ELF-1 (cell line): ENCODE results near the gene MORC4.

ENCODE experiments used
- DNase-seq: peaks from one replicate; pipeline ENCODE4 v3.0.0-alpha.2; 2016; ENCODE audit warnings: low read depth, low spot score

Gene MORC4

DNA sequence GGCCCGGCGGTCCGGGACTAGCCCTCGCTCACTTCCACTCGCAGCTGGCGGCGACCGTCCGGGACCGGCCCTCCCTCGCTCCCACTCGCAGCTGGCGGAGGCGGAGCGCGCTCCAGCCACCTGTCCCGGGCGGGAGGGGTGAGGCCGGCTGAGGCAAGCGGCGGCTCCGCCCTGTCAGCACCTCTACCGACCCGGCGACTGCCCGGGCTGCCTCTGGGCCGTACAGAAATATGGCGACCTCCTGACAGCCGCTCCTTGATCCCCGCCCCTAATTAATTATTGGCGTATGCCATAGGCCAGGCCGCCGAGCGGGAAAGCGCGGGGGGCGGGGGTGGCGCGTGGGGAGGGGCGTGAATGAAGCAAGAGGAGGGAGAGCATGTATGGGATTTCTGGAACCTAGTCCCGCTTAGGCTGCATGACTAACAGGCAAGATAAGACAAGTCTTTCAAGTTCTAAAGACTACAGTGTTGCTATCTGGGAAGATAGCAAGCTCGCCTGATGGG is at the start of gene MORC4:
MORC4 (minus strand) TSS at position 200 of the 503 bp plus-strand sequence. CDS start 243 bp downstream, outside the sequence.
- DNase-seq: peak; percentile 94

DNA sequence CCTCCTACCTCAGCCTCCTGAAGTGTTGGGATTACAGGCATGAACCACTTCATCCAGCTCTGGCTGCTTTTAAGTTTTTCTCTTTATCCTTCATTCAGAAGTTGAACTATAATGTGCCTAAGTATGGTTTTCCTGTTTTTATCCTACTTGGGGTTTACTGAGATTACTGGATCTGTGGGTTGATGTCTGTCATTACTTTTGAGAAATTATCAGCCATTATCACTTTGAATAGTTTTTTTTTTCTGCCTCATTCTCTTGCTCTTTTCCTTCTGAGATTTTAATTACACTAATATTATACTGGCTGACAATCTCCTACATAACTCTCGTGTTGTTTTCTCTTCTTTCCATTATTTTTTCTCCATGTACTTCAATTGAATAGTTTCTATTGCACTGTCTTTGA is 47.6 kb upstream of the MORC4 start:
- no peak for DNase-seq

DNA sequence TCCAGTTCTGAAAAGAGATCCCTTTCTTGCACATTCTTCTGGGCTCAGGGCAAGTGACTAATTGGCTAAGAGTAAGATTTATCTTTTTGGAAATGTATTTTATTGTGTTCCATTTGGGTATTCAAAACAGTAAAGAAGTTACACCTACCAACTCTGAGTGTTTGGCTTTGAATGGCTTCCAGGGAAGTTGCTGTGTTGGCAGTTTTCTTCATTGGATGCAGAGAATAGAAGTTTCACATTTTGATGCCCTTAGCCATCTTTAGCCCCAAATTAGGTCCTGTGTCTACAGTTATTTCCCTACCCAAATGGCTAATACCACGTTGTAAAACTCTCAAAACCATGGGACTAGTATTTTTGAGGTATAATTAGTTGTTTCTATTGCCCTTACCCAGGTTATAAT is 29.7 kb upstream of the MORC4 start:
- no peak for DNase-seq

DNA sequence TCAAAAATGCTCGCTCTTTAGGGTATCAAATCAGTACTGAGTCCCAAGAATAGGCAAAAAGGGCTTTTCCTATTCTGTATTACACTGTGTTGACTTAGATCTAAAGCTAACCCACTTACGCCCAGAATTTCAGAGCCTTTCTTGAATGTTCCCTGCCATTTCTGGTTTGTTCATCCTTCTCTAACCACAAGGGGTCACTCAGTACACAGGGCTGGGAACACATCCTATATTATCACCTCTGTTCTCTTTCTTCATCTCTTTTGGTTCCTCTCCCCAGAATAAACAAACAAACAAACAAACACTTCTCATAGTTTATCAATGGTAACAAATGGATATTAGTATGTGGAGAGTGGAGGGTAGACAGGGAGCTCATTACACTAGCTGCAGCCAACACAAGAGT is 25.5 kb upstream of the MORC4 start:
- DNase-seq: peak; percentile 25

DNA sequence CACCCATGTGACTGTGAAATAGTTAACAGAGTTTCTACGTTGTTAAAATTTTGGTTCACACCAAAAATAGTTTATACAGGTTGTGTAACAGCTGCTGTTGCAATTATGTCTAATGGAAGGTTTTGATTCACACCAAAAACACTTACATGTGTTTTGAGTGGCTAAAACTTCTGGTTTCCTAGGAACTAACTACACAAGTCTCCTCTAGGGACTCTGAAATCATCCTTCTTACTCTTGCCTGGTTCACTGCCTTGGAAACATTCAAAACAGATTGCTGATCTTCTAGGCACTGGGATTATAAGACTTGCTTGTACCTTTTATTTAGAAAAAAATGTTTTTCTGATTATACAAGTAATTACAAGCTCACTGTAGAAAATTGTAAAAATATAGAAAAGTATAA is 14.9 kb upstream of the MORC4 start:
- DNase-seq: no peak

DNA sequence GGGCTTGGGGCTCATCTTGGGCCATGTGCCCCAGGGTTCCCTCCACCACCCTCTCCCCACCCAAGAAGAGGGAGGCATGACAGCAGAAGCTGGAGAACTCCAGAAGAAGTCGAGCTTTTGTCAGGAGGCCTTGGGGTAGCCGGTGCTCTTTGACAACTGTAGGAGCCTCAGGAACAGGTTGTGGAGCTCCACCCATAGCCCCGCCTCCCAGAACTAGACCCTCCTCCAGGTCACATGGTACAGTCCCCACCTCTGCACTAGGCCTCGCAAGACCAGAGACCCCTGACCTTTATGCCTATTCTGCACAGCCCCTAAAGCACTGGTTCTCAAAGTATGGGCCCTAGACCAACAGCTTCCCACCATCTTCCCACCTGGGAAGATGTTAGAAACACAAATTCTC is 8.0 kb upstream of the MORC4 start:
- DNase-seq: no peak

DNA sequence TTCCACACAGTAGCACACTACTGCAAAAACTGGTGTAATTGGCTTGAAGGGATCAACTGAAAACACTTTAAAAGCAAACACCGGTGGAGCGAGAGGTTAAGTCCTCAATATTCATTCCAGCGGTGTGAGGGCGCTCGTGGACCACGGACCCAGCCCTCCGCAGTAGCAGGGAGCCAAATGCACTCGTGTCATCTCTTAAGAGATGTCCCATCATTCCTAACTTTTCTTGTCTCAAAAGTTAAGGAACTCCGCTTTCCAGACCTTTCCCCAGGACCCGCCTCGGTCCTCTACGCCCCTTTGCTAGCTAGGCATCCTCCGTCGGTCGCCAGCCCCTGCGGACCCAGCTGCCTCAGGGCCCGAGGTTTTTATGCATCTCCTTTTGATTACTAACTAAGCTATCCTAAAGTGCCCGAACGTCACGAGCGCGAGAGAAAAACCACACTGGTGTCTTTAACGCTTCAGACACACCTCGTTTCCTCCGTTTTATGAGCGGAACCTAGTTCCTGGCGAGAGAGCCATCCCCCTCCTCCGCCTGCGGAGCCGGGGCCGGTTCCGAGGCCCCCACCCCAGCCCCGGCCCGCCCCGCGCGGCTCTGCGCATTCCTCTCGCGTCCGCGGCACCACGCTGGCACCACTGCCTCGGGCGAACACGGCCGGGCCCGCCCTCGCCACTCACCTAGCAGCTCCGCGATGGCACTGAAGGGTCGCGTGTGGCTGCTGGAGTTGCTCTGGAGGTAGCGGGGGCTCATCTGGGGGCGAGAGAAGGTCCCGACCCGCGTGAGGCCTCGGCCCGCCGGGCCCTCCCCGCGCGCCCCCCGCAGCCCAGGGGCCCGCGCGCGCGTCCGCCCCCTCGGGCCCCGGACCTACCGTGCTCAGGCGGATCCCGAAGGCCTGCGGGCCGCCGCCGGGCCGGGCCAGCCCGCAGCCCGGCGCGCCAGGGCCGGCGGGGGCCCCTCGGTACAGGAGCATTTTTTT is 723 bp downstream of the MORC4 start:
- DNase-seq: peak; percentile 65

DNA sequence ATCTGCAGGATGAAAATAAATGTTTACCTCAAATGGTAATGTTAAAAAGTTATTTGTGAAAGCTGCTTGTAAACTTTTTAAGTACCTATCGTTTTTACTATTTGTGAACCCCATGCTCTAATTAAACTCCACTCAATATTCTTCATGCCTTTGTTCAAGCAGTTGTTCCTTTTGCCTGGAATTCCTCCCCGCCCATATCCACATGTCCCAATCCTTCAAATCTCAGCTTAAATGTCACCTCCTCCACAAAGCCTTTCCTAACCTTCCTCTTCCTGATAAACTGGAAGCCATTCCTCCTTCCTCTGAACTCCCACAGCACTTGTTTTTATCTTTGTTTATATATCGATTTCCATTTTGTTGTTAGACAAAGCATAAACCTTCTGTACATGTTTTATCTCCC is 2.4 kb downstream of the MORC4 start:
- no peak for DNase-seq

DNA sequence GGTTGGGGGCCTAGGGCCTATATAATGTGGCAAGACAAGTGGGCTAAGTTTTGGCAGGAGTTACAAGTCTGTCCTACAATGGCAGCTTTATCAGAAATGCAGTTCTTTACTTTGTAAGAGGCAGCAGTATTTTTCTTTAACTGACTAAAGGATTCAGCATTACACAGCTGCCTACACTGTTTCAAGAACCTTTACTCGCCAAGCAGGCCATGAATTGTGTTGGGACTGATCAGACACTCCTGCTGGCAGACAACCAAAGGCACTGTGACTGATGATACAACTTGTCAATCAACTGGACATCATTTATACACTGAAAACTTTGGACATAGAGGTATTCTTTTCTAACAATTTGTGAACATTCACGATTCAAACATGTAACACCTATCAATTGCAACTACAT is 4.3 kb downstream of the MORC4 start:
- DNase-seq: no peak

DNA sequence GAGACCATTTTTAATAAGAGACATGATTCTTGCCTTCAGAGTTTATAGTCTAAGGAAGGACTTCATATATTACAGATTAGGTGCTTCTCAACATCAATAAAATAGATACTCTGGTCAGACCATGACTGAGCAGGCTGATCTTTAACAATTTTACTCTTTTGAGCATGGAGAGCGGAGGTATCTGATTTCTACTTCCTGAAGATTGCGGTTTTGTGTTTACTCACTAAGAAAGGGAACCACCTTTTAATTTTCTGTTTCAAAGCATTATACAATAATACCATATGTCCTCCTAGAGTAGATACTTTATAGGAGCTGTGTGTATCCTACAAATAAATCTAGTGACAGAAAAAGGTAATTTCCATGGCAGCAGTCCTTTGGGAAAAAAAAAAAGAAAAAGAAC is 12.5 kb downstream of the MORC4 start:
- DNase-seq: no peak

DNA sequence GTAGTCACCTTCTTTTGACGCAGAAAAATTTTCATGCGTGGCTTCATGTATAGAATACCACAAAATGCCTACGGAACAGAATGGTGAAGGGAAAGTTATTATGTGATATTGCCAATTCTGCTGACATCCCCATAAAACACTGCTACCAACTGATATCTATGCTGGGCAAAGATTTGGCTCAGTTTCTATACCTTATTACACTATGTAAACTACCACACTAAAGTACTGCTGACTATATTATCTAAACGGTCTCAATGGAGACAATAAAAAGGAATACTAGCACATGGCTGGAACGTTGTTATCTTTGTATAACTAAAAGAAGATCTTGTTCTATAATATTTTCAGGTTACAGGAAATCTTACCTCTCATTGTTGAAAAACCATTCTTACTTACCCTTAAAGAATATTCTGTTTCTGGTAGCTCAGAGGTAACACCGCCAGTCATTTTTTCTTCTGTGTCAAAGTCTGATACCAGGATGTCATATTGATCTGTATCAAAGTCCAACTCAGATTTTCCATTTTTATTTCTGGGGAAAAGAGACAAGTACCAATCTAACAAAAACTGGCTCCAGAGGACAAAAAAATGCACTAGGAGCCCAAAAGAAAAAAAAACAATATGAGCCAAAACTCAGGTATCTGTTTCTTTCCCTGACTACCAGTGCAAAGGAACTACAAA is 18.9 kb downstream of the MORC4 start:
- no peak for DNase-seq

DNA sequence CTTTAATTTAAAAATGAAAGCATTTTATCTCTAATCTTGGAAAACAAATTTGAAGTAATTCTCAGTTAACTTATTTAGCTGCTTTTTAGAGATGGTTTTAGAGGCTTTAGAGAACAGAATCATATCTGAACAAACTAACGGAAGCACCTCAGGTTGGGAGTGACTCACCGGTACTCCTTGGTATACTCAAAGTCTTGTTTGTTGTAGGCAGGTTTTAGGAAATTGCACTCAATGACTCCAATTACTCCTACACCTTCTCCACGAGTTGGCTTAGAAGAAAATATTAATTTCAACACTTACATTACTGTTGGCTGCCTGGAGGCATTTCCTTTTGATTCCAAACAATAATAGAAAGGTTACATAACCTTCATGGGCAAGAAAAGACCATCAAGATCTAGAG is 23.6 kb downstream of the MORC4 start:
- DNase-seq: no peak

DNA sequence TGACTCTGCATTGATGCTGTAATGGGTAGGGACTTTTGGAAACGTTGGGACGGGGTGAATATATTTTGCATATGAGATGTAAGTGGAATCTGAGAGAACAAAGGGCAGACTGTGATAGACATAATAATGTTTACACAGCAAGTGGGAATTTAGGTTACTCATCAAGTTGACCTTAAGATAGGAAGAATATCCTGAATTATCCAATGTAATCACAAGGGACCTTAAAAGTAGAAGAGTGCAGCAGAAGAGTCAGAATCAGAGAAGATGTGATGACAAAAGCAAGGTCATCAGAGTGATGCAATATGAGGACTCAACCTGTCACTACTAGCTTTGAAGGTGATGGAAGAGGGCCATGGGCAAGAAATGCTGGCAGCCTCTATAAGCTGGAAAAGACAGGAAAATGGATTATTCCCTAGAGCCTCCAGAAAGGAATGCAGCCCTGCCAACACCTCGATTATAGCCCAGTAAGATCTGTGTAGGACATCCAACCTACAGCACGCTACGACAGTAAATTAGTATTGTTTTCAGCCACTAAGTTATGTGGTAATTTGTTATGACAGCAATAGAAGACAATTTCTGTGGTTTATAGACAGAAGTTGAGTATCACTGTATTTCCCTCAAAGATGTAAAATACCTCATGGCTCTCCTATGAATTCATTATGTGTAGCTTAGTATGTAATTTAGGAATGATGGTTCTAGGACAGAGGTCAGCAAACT is 26.4 kb downstream of the MORC4 start:
- DNase-seq: no peak

DNA sequence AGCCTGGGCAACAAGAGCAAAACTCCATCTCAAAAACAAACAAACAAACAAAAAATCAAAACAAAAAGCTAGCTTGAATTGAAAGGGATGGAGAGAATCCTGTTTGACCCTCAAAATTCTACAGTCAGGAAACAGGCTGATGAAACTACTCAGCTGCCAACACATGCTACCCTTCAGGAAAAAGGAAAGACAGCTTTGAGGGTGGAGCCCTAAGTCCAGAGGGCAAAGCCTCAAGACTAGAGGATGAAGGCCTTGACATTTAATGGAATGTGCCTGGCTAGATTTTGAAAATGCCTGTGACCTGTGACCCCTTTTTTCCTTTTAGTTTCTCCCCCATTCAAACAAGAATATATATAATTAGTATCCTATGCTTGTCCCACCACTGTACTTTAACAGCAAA is 27.1 kb downstream of the MORC4 start:
- DNase-seq: no peak

DNA sequence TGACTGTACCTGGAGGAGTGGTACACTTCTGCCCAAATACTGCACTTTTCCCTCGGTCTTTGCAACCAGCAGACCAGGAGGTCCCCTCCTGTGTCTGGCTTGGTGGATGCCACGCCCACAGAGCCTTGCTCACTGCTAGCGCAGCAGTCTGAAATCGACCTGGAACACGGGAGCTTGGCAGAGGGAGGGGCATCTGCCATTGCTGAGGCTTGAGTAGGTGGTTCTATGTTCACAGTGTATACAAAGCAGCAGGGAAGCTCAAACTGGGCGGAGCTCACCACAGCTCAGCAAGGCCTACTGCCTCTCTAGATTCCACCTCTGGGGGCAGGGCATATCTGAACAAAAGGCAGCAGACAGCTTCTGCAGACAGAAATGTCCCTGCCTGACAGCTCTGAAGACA is 33.5 kb downstream of the MORC4 start:
- DNase-seq: peak; percentile 97

DNA sequence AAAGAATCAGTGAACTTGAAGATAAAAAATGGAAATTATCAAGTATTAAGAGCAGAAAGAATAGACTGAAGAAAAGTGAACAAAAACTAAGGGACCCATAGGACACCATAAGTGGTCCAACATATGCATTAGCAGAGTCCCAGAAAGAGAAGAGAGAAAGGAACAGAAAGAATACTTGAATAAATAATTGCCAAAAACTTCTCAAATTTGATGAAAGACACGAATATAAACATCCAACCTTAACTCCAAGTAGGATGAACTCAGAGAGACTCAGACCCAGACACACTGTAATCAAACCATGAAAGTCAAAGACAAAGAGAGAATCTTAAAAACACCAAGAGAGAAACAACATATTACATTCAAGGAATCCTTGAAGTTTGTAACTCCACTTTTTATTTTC is 35.7 kb downstream of the MORC4 start:
- no peak for DNase-seq

DNA sequence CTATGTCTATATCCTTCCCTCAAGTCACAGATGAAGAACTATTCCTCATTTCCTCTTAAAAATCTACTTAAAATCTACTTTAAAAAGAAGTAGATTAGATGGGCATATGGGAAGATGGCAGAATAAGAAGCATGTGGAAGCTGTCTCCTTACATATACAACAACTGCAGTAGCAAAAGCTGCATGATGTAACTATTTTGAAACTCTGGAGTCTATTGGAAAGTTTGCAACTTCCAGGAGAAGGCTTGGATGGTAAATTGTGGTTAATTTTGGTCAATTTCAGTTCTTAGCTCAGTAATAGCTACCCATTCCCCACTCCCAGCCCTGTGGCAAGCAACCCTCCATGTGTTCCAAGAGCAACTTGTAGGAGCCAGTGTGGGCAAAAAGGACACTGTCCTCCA is 36.9 kb downstream of the MORC4 start:
- DNase-seq: no peak

DNA sequence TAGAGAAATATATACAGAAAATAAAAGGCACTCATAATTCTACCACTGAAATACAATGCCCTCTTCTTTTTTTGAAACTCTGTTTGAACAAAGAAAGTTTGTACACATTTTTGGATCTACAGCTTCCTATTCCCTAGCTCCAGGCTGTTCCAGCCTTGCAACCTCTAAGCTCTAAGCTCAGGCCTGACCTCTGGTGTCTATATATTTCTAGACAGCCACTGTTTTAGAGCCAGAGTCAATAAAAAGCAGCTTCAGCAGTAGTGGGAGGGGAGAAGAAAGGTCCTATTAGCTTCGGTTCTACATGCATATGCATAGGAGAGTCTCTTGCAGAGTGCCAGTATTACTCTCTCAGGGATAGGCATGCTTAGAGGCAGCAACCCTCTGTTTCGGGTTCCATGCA is 40.1 kb downstream of the MORC4 start:
- peak; percentile 71 for DNase-seq

DNA sequence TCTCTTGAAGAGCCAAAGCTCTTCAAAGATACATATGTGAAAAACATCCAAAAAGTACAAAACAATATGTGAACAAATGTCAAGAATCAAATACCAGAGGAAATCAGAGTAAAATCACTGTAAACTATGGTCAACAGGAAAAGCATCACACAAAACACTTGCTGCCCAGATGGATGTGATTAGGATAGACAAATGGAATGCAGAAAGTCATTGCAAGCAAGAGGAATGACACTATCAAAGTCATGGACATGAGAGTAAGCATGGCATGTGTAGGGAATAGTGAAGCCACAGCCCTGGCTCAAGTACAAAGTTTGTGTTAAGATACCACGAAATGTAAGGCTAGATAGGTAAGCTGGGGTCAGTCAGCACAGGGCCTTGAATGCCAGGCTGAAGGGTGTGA is 42.2 kb downstream of the MORC4 start:
- no peak for DNase-seq

DNA sequence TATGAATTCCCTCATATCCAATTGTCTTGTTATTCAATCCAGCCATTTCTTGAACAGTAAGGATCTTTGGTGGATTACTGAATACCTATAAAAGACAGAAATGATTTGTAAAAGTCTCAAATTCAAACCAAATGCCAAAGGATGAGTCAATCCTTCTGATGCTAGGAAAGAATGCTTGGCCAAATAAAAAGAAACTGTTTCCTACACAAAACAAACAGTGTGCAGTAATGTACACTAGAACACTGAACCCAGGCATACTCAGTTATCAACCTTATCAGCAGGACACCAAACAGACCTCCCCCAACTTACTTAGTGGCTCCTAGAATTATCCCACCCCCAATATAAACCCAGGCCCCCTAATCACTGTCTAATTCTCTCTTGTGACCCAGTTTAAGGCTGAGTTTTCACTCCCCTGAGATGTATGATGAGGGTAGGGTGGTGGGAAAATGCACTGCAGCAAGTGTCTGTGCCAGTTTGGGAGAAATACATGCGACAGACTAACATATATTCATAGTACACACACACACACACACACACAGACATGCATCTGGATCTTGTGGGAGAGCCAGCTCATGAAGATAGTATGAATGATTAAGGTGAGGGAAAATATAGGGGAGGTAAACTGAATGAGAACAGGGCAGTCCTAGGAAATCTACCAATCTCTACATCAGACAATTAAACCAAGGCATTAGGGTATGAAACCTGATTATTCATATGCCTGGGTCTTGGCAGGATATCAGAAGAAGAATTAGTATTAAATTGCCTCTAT is 44.8 kb downstream of the MORC4 start:
- no peak for DNase-seq

DNA sequence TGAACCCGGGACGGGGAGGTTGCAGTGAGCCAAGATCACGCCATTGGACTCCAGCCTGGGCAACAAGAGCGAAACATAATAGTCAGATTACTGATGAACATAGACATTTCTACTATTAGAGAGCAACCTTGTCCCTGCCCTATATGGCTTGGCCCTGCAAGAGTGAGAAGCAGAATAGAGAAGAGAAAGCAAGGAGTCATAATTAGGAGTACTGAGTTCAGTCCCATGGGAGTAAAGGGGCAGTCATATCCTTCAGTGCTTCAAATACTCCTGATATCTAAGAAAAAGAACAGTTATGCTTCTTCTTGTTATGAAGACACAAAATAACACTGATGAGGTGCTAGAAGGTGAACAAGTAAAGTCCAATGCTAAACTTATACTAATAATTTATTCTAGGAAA is 46.0 kb downstream of the MORC4 start:
- DNase-seq: no peak
